TTC549 (cell line): ENCODE measurements around the gene TOMM70.
"Not testable (repeated sequence)": the region's sequence is repeated elsewhere in the genome, so short reads cannot be mapped to it uniquely, and the experiment has no call there.

Experiments used
- FAIRE-seq: peaks from 2 replicates; lab custom pipeline; 2012; peaks lifted over from hg19 to GRCh38; lab: Jason Lieb, UNC

TOMM70 gene

GRCh38 chr3:100364421-100364820 is 36.5 kb downstream of the TOMM70 start:
- FAIRE-seq = no peak

DNA sequence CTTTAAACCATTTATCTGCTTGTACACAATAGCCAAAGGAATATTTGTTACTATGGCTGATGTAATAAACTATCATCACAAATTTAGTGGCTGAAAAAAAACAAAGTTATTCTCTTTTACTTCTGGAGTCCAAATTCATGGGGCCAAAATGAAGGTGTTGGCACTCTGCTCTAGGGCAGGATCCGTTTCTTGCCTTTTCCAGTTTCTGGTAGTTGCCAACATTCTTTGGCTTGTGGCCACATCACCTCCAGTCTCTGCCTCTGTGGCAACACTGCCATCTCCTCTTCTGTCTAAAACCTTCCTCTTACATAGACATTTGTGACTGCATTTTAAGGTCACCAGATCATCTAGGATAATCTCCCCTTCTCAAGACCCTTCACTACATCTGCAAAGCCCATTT is 39.0 kb downstream of the TOMM70 start:
- no peak for FAIRE-seq

- no peak for FAIRE-seq
Observed at GRCh38 chr3:100360757-100361496, 40.0 kb downstream of the TOMM70 start.

GRCh38 chr3:100359035-100359434 is 41.9 kb downstream of the TOMM70 start:
- FAIRE-seq = no peak

DNA sequence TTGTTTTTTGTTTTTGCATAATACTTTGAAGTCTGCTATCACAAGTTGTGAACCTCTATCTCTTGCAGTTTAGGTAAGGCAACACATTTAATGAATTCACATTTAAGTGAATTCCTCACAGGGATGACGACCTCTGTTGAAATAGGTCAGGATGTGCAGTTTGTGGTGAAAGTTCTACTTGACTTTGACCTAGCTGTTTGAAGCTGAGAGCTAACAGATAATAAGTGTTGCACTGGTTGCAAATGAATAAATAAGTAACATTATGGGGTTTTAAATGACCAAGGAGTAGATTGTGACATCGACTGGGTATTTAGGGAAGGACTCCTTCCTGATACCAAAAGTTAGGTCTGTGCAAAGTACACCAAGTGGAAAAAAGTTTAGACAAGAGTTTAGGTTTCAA is 42.5 kb downstream of the TOMM70 start:
- FAIRE-seq = no peak

GRCh38 chr3:100354850-100355249 is 46.0 kb downstream of the TOMM70 start:
- FAIRE-seq = no peak

DNA sequence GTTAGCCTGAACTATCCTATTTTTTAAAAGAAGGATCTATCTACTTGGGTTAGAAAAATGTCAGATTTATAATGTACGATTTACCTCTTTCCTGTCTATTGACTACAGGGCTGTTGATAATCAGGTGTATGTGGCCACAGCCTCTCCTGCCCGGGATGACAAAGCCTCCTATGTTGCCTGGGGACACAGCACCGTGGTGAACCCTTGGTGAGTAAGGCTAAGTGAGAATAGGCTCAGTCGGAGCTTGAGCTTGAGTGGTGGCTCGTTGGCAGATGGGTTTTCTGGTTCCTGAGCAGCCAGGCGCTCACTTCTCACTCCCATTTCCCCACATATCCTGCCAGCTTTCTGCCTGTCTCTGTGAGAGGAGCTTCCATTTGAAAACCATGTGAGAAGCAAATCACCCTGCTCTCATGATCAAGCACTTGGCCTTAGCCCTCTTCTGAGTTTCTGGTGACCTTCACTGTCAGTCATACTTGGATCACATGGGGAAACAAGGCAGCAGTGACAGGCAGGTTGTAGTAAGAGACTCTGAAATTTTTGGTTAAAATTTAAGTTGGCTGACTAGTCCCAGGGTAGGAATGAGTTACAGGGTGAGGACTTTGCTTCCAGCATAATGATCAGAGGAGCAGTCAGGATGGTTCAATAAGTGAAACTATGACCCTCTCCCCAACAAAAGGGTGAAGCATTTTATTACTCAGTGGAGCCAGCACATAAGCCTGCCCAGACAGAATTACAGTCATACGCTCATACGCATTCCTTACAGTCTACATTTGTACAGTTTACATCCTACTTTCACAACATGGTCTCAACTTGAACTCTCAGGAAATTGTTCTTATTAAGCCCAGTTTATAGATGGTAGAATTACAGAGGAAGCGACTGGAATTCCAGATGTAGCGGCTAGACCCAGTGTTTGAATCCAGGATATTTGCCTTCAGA is 48.3 kb downstream of the TOMM70 start:
- no peak for FAIRE-seq

DNA sequence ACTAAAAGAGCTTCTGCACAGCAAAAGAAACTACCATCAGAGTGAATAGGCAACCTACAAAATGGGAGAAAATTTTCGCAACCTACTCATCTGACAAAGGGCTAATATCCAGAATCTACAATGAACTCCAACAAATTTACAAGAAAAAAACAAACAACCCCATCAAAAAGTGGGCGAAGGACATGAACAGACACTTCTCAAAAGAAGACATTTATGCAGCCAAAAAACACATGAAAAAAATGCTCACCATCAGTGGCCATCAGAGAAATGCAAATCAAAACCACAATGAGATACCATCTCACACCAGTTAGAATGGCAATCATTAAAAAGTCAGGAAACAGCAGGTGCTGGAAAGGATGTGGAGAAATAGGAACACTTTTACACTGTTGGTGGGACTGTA is 49.1 kb downstream of the TOMM70 start:
- not testable (repeated sequence) for FAIRE-seq

DNA sequence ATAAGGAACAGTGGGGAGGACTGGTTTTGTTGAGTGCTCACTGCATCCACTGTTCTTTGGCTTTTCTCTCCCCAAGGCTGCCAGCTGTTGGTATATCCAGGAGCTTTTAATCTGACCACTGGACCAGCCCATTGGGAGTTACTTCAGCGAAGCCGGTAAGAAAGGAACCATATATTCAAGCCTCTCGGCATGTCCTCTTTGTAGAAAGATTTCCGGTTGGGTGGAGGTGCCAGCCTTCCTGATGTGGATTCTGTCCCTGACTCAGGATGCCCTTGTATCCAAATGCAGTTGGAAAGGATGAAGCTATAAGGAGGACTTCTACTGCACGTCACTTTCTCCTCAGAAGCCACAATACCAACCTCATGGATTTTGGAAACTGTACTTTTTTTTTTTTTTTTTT is 52.2 kb downstream of the TOMM70 start:
- FAIRE-seq = no peak

- FAIRE-seq = no peak
Observed at GRCh38 chr3:100340527-100340926, 60.4 kb downstream of the TOMM70 start.

DNA sequence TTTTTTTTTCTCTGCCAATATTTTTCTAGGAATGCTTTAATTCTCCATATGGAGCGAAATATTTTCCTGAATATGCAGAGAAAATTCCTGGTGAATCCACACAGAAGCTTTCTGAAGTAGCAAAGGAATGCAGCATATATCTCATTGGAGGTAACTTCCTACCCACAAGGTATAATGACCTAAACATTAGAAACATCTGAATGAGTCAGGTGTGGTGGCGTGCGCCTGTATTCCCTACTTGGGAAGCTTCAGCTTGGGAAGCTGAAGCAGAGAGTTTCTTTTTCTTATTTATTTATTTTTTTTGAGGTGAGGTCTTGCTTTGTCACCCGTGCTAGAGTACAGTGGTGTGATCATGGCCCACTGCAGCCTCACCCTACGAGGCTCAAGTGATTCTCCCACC is 61.1 kb downstream of the TOMM70 start:
- FAIRE-seq = no peak

- FAIRE-seq = no peak
Observed at GRCh38 chr3:100338911-100339310, 62.0 kb downstream of the TOMM70 start.

DNA sequence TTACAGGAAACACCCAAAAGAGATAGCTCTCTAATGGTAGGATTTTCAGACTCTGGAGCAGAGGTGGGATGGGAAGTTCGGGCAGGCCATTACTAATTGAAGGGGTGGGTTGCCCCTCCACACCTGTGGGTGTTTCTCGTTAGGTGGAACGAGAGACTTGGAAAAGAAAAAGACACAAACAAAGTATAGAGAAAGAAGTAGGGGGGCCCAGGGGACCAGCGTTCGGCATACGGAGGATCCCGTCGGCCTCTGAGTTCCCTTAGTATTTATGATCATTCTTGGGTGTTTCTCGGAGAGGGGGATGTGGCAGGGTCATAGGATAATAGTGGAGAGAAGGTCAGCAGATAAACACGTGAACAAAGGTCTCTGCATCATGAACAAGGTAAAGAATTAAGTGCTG is 64.7 kb downstream of the TOMM70 start:
- FAIRE-seq = not testable (repeated sequence)

DNA sequence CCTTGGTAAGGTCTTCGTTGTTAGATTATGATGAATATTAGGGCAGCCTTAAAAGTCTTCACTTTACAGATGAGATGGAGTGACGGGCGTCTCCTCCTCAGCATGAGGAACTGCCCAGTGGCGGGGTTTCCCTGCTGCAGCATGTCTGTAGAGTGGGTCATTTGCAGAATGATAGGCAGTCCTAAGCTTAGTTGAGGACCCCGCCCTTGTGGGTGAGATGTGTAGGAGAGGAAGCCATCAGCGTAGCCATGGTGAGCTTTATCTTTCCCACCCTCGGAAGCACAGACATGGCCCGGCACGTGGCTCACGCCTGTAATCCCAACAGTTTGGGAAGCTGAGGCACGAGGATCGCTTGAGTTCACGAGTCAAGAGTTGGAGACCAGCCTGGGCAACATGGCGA is 65.5 kb downstream of the TOMM70 start:
- no peak for FAIRE-seq

DNA sequence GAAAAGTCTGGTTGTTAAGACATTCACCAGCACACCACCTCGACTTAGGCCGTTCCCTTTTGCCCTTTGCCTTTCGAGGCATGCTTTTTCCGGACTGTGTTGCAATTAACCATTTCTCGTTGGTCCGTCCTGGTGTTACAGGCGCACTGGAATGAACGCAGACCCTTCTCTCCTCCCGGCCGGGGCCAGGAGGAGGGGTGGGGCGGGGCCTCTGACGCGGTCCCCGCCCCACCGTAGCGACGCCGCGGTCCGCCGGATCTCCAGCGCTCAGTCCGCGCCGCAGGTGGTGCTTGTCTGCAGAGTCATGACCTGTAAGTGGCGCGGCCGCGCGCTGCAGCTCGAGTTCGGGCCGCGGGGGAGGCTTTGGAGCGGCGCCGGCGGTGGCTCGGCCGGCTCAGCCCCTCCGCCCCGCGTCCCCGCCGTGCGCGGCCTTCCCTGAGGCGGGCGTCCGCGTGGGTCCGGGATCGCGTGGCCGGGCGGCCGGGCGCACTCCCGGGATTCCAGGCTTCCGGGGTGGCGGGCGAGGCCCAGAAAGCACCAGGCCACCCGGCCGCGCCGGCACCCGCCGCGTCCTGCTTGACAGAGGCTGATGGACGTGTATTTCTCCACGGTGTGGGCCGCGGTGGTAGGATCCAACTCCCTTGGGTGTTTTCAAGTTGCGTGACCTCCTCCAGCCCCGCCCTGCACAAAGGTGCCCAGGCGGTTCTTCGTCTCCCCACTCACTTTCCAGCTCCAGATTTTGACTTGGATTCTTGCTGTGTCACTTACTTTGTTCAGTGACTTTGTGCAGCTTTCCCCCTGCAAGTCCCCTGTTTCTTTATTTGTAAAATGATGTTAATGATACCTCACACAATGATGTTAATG is 66.2 kb downstream of the TOMM70 start, which contains the start of gene NIT2:
TSS of gene NIT2 (plus strand) at position 270 of the 864 bp plus-strand sequence. CDS start at position 305, 35 bp downstream.
- FAIRE-seq = no peak

DNA sequence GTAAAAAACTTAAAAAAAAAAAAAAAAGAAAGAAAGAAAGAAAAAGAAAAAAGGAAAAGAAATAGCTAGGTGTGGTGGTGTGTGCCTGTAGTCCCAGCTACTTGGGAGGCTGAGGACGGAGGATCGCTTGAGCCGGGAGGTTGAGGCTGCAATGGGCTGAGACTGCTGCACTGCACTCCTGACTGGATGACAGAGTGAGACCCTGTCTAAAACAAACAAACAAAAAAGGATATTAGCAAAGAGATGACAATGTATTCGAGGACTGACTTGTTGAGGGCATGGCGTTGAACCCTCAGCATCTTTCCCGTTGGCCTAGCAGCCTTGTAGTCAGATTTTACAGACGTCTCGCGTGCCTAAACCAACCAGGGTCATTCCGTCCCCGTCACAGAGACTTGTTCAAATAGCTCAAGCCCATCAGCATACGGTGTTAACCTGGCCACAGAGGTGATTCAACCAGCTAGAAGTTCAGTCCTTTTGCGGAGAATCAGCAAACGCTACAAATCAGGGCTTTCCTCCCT is 66.9 kb downstream of the TOMM70 start:
- no peak for FAIRE-seq

GRCh38 chr3:100333051-100333450 is 67.8 kb downstream of the TOMM70 start:
- FAIRE-seq = no peak

DNA sequence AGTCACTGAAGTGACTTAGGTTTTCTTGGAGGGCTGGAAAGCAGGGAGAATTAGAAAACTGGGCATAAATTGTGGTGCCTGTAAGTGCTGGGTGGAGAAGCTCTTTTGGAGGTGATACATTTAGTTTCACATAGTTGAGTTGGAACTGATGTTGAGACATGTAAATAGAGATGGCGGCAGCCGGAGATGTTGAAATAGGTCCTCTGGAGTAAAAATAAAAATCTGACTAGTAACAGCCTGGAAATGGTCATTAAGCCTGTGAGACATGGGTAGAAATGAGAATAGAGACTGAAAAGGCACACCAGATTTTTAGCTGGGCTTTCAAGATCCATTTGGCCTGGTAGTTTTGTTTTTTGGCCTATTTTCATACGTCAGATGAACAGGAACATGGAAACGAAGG is 69.2 kb downstream of the TOMM70 start:
- FAIRE-seq = no peak

DNA sequence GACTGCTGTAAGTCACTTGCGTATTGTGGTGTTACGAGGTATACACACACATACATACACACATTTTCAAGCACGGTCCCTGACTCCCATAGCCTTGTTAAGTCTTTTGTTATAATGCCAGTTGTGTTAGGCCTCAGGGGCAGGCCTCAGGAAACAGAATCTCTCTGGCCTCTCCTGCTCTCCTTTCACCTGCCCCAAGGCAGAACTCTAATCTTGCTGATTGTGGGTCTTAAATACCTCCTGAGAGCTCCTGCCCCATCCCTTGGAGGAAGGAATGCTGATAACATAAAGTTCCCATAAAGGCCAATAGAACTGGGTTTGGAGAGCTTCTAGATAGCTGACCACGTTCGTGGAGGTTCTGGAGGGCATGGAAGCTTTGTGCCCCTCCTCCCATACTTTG is 70.2 kb downstream of the TOMM70 start:
- FAIRE-seq = no peak

- no peak for FAIRE-seq
Observed at GRCh38 chr3:100329800-100330489, 70.9 kb downstream of the TOMM70 start.

- FAIRE-seq = not testable (repeated sequence)
Observed at GRCh38 chr3:100327377-100327776, 73.5 kb downstream of the TOMM70 start.

GRCh38 chr3:100325827-100326226 is 75.1 kb downstream of the TOMM70 start:
- FAIRE-seq = no peak
